CD4-positive, alpha-beta T cell treated with Interleukin-6 at 100 ng/mL for 8 hours (primary cell): ENCODE data around the gene ELOVL6.
"Not testable (repeated sequence)": the region's sequence is repeated elsewhere in the genome, so short reads cannot be mapped to it uniquely, and the experiment has no call there.

Experiments
- DNase-seq: peaks from one replicate; pipeline ENCODE4 v3.0.0-alpha.2; 2020; ENCODE audit warnings: mixed read lengths, low spot score

ELOVL6 gene

DNA sequence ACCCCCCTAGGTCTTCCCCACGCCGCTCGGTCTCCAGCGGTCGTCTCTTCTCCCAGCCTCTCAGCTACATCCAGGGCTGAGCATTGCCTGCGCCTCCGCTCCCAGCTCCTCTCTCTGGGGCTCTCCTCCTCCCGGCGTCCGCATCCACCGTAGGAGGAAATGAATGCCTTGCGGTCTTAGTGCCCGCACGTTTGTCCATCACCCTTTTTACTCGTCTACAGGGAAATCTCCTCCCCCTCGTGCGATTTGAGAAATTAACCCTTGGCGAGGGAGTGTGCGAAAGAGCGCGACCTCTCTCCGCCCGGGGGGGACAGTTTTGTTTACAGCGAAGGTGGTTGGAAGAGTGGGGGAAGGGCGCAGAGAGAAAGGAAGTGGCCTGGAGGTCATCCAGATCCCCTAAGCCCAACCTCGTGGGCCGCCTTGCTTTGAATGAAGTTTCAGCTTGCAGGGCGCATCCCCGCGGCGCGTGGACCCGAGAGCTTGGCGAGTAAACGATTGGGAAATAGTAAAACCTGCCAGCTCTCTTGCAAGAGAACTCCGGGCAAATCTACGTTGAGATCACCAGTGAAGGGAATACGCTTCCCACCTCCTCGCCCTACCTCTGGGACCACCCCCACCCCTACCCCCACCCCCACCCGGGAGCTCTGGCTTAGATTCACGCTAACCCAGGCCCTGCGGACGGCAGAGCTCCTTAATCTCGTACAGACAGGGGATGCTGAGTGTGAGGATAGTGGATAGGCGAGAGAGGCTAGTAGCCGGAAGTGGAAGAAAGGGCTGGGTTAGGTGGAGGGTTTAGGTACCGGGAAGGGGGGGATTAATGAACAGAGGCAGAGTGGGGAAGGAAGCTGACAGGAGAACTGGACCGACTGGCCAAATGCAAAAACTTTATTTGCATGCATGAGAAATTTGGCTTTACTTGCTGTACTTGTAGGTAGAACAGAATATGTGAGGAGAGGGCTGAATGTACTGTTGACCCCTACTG, at the start of gene ELOVL6:
ELOVL6 (minus strand) TSS at position 181 of the 982 bp plus-strand sequence. CDS start 280 bp downstream, outside the sequence.
- peak; percentile 7 for DNase-seq

GRCh38 chr4:110248100-110248499, 49.7 kb upstream of the ELOVL6 start:
- no peak for DNase-seq

- DNase-seq = no peak
These were observed 49.2 kb upstream of the ELOVL6 start for GRCh38 chr4:110247591-110247990.

- no peak for DNase-seq
These were observed 47.2 kb upstream of the ELOVL6 start for GRCh38 chr4:110245577-110245976.

GRCh38 chr4:110236324-110236723, 37.9 kb upstream of the ELOVL6 start:
- DNase-seq = no peak

DNA sequence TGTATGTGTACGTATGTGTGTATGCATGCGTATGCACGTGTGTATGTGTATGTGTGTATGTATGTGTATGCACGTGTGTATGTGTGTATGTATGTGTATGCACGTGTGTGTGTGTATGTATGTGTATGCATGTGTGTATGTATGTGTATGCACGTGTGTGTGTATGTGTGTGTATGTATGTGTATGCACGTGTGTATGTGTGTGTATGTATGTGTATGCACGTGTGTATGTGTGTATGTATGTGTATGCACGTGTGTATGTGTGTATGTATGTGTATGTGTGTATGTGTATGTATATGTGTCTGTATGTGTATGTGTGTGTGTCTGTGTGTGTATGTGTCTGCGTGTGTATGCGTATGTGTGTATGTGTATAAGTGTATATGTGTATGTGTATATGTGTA, 35.2 kb upstream of the ELOVL6 start:
- not testable (repeated sequence) for DNase-seq

DNA sequence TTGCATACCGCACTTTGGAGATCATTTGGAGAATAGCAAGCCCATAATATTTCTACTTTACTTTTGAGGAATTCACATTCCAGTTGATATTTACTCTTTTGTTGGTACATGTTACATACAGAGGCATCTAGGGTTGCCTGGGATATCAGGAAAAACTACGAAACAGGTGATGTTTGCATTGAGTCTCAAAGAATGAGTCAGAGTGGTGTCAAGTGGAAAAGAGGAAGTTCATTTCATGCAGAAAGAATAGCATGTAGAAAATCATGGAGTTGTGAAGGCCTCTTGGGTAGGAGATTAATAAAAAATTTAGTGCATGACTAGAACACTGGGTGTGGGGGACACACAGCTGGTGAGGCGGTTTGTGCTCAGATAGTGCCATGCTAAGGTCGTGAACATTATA, 33.5 kb upstream of the ELOVL6 start:
- DNase-seq = no peak

GRCh38 chr4:110229266-110229665, 30.9 kb upstream of the ELOVL6 start:
- no peak for DNase-seq

DNA sequence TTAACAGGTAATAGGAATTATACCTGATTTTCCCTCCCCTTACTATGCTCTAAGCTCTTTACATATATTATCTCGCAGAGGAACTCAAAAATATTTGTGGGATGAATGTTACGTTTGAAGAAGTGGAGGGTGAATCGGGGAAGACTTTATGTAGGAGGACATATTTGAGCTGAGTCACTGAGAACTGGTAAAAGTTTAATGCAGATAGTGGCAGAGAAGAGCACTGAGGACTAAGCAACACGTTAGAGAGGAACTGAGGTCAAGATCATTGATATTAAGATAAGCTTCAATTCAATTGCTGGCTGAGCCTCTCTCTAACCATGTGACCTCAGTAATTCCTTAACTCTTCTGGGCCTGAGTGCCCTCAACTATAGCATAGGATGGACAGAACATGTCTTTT, 26.4 kb upstream of the ELOVL6 start:
- DNase-seq = no peak

DNA sequence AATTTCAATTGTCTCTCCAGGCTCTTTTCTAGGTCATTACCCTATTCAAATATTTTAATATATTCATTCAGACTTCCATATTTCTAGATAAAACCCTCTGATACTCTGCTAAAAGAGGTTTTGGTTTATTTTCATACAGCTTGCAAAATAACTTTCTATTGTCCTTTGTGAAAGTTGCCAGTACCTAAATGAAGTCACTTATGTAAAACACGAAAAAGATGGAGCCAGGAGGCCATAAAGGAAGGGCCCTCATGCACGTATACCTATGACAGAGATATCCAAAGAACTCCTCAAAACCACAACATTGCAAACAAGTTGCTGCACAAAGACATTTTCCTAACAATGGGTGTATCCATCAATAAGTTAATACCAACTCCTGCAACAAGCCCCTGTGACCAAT, 25.7 kb upstream of the ELOVL6 start:
- no peak for DNase-seq

DNA sequence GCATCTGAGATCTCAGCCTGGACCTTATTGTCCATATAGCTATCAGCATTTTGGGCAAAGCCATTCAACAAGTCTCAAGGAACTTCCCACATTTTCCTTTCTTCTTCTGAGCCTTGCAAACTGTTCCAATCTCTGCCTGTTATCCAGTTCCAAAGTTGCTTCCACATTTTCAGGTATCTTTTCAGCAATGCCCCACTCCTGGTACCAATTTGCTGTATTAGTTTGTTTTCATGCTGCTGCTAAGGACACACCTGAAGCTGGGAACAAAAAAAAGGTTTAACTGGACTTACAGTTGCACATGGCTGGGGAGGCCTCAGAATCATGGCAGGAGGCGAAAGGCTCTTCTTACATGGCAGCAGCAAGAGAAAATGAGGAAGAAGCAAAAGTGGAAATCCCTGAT, 20.5 kb upstream of the ELOVL6 start:
- DNase-seq = not testable (repeated sequence)

DNA sequence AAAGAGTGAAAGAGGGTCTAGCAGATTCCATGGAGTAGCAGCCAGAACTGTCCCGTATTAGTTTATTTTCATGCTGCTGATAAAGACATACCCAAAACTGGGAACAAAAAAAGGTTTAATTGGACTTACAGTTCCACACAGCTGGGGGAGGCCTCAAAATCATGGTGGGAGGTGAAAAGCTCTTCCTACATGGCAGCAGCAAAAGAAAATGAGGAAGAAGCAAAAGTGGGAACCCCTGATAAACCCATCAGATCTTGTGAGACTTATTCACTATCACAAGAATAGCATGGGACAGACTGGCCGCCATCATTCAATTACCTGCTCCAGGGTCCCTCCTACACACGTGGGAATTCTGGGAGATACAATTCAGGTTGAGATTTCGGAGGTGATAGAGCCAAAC, 18.8 kb upstream of the ELOVL6 start:
- not testable (repeated sequence) for DNase-seq

- no peak for DNase-seq
These were observed 17.7 kb upstream of the ELOVL6 start for GRCh38 chr4:110216129-110216528.

GRCh38 chr4:110211770-110212061, 13.3 kb upstream of the ELOVL6 start:
- no peak for DNase-seq

- peak; percentile 43 for DNase-seq
These were observed 12.8 kb upstream of the ELOVL6 start for GRCh38 chr4:110211007-110211769.

GRCh38 chr4:110208419-110208818, 10.0 kb upstream of the ELOVL6 start:
- no peak for DNase-seq

GRCh38 chr4:110207233-110207632, 8.8 kb upstream of the ELOVL6 start:
- no peak for DNase-seq

DNA sequence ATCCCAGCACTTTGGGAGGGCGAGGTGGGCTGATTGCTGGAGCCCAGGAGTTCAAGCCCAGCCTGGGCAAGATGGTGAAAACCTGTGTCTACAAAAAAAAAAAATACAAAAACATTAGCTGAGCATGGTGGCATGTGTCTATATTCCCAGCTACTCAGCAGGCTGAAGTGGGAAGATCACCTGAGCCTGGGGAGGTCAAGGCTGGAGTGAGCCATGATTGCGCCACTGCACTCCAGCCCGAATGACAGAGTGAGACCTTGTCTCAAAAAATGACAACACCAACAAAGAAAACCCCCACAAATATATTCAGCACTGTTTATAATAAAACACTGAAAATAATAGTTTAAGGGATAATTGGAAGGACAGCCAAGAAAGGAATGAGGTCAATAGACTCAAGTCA, 3.6 kb upstream of the ELOVL6 start:
- no peak for DNase-seq

GRCh38 chr4:110201502-110201901, 3.1 kb upstream of the ELOVL6 start:
- no peak for DNase-seq

GRCh38 chr4:110200689-110201088, 2.3 kb upstream of the ELOVL6 start:
- DNase-seq = no peak

GRCh38 chr4:110198049-110198434, 373 bp downstream of the ELOVL6 start:
- no peak for DNase-seq

- DNase-seq = peak; percentile 33
These were observed 829 bp downstream of the ELOVL6 start for GRCh38 chr4:110197529-110198042.
